Adrenal gland (tissue), 5 donors: ENCODE measurements around the gene NTPCR.

ENCODE experiments used
- POLR2A ChIP-seq, 2 donors: fragments of 450-650 bp; IDR thresholded peaks; one replicate each; pipeline ENCODE4 v1.6.1; 2017; ENCODE audit warnings: antibody characterized with exemption in 2 of 2, mild to moderate bottlenecking in 2 of 2, moderate library complexity in 1 of 2
- TF ChIP-seq, protein P1 (sequence below), 6 experiments: fragments of 450-650 bp in 4 of 6; fragments of 200-600 bp in 2 of 6; sonication (generic) in 1 of 6; IDR thresholded peaks; 1 replicate in 5 of 6; 2 replicates in 1 of 6; pipeline versions ENCODE4 v1.5.1 to v1.8.0; 2016 to 2021; ENCODE audit warnings: antibody characterized with exemption in 6 of 6, mild to moderate bottlenecking in 2 of 6, moderate library complexity in 1 of 6
- donor health status: DM: no; HTN: no; CAD: no.

DNA sequence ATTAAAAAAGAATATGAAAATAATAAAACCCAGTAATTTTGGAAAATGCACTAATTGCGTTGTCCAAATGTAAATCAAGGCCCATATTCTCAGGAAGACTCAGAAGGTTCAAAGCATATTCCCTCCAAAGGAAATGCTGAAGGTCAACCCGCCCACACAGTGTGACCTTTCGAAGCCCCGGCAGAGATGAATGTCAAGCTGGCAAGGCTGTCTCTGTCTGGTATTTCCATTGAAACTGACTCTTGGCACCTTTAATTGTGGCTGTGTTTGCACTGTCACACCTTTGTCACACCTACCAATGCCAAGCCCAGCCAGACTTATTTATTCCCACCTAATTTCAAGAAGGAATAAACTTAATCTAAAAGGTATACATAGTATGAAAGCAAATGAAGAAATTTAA lies 82.5 kb downstream of the NTPCR start:
- TF ChIP-seq, protein P1, sequence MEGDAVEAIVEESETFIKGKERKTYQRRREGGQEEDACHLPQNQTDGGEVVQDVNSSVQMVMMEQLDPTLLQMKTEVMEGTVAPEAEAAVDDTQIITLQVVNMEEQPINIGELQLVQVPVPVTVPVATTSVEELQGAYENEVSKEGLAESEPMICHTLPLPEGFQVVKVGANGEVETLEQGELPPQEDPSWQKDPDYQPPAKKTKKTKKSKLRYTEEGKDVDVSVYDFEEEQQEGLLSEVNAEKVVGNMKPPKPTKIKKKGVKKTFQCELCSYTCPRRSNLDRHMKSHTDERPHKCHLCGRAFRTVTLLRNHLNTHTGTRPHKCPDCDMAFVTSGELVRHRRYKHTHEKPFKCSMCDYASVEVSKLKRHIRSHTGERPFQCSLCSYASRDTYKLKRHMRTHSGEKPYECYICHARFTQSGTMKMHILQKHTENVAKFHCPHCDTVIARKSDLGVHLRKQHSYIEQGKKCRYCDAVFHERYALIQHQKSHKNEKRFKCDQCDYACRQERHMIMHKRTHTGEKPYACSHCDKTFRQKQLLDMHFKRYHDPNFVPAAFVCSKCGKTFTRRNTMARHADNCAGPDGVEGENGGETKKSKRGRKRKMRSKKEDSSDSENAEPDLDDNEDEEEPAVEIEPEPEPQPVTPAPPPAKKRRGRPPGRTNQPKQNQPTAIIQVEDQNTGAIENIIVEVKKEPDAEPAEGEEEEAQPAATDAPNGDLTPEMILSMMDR (IDR thresholded peaks at IDR 0.05) = no peak
- no peak for TF ChIP-seq POLR2A (IDR thresholded peaks at IDR 0.05)
